ENCODE data around the gene RUNX3. TPM values are rescaled to one million over a fixed set of nuclear protein-coding genes. Genes with fewer than 3 reads are reported as not detected.

RUNX3 gene
- total RNA-seq, 1 experiment from 2014 or later = 0.28 TPM

DNA sequence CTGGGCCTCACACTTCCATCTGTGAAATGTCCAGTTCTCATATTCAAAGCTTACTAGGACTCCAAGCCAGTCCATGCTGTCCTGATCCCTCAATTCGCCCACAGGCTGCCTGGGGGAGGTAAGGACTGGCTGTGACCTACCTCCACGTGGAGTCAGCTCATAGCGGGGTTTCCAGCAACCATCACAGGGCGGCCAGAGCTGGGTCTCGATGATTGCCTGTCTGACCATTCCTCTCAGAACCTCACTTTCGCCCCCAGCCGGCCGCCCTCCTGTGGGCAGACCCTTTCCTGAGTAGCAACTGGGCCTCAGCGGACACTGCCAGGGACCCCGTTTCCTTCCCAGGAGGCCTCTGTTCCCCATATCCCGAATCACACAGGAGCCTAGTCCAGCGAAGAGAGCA, 3.4 kb upstream of the RUNX3 start:
- CTCF ChIA-PET = interaction anchor here (0.5 to 0.9 kb wide), 2 partner anchors 167 to 179 kb away, joined by 3 to 4 read pairs; no protein-coding TSS in a partner anchor
- no peak for DNase-seq
- intact Hi-C loops (cut with micrococcal nuclease; ENCODE audit: unreplicated experiment) = loop anchor here (5.0 kb wide), 1 partner anchor 104 kb away; no protein-coding TSS in a partner anchor
- H3K4me1 Mint-ChIP-seq (ENCODE audit: low read depth, unreplicated experiment) = no peaks in the 10 kb centered on the region
- no peaks in the 10 kb centered on the region for H3K9me3 Mint-ChIP-seq (ENCODE audit: low read depth, unreplicated experiment)
- no peak overlapping the region for H3K4me3 Mint-ChIP-seq (ENCODE audit: low read depth, unreplicated experiment)
- TF ChIP-seq, protein P1, sequence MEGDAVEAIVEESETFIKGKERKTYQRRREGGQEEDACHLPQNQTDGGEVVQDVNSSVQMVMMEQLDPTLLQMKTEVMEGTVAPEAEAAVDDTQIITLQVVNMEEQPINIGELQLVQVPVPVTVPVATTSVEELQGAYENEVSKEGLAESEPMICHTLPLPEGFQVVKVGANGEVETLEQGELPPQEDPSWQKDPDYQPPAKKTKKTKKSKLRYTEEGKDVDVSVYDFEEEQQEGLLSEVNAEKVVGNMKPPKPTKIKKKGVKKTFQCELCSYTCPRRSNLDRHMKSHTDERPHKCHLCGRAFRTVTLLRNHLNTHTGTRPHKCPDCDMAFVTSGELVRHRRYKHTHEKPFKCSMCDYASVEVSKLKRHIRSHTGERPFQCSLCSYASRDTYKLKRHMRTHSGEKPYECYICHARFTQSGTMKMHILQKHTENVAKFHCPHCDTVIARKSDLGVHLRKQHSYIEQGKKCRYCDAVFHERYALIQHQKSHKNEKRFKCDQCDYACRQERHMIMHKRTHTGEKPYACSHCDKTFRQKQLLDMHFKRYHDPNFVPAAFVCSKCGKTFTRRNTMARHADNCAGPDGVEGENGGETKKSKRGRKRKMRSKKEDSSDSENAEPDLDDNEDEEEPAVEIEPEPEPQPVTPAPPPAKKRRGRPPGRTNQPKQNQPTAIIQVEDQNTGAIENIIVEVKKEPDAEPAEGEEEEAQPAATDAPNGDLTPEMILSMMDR (IDR thresholded peaks at IDR 0.05; ENCODE audit: unreplicated experiment) = no peak
- no TSS peak for BruUV-seq (replicated peaks)
- H3K27ac Mint-ChIP-seq (ENCODE audit: unreplicated experiment) = no peak overlapping the region
- H3K36me3 Mint-ChIP-seq (ENCODE audit: insufficient read depth, unreplicated experiment) = no peaks in the 10 kb centered on the region
- peaks cover 75% of the 10 kb centered on the region for H3K27me3 Mint-ChIP-seq (ENCODE audit: unreplicated experiment)

DNA sequence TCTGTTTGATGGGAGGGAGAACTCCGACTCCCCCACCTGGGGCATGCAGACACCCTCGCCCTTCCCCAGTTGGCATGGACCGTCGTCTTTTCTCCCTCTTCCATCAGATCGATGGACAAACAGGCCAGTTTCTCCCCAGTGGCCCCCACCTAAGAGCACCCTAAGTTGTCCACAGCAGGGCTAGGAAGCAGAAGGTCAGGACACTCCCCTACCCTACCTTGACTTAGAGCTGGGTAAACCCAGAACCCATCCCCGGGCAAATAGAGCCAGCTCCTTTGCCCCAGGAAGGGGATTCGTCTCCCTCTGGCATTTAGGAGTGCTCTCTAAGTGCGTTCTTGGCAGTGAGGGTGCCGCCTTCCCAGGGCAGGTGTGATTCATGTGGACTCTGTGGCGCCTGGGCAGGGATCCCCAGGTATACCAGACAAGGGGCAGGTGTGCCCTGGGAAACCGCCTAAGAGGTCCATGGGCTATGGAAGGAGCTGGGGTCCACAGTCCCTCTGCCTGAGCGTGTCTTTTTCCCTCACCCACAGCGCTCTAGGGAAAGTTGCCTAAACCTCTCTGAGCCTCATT, 2.7 kb upstream of the RUNX3 start:
- intact Hi-C loops (cut with micrococcal nuclease; ENCODE audit: unreplicated experiment) = loop anchor here (5.0 kb wide), 1 partner anchor 104 kb away; no protein-coding TSS in a partner anchor
- Mint-ChIP-seq H3K27ac (ENCODE audit: unreplicated experiment) (no peak overlapping the region), H3K4me3 (ENCODE audit: low read depth, unreplicated experiment) (no peak overlapping the region), H3K27me3 (ENCODE audit: unreplicated experiment) (peaks cover 75% of the 10 kb centered on the region), H3K9me3 (ENCODE audit: low read depth, unreplicated experiment) (no peaks in the 10 kb centered on the region), H3K4me1 (ENCODE audit: low read depth, unreplicated experiment) (no peaks in the 10 kb centered on the region), H3K36me3 (ENCODE audit: insufficient read depth, unreplicated experiment) (no peaks in the 10 kb centered on the region)
- CTCF ChIA-PET = interaction anchor here (0.5 to 0.9 kb wide), 2 partner anchors 168 to 1825 kb away, joined by 3 to 5 read pairs; no protein-coding TSS in a partner anchor
- no TSS peak for BruUV-seq (replicated peaks)
- TF ChIP-seq, protein P1 (IDR thresholded peaks at IDR 0.05; ENCODE audit: unreplicated experiment) = no peak
- DNase-seq = no peak

DNA sequence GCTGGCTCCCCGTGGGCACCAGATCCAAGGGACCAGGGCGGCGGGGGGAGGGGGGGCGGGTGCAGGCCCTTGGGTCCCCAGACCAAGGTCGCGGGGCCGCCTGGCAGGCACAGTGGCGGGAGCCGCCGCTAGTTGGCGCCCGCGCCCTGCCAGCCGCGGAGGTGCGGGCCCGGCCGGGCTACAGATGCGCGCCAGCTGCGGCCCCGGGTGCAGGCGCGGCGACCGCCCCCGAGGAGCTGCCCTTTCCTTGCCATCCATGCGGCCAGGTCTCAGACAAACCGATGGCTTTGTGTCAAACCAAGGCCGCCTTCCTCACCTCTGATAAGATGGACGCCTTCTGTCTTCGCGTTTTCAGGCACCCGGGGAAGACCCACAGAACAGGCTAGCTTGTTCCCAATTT, 2.2 kb upstream of the RUNX3 start:
- H3K9me3 Mint-ChIP-seq (ENCODE audit: low read depth, unreplicated experiment) = no peaks in the 10 kb centered on the region
- peaks cover 75% of the 10 kb centered on the region for H3K27me3 Mint-ChIP-seq (ENCODE audit: unreplicated experiment)
- BruUV-seq (replicated peaks) = no TSS peak
- H3K36me3 Mint-ChIP-seq (ENCODE audit: insufficient read depth, unreplicated experiment) = no peaks in the 10 kb centered on the region
- CTCF ChIA-PET = interaction anchor here (0.5 kb wide), 1 partner anchor 1825 kb away, joined by 5 read pairs; no protein-coding TSS in a partner anchor
- H3K4me1 Mint-ChIP-seq (ENCODE audit: low read depth, unreplicated experiment) = no peaks in the 10 kb centered on the region
- TF ChIP-seq, protein P1 (IDR thresholded peaks at IDR 0.05; ENCODE audit: unreplicated experiment) = peak; percentile 58
- intact Hi-C loops (cut with micrococcal nuclease; ENCODE audit: unreplicated experiment) = loop anchor here (5.0 kb wide), 1 partner anchor 105 kb away; no protein-coding TSS in a partner anchor
- no peak overlapping the region for H3K4me3 Mint-ChIP-seq (ENCODE audit: low read depth, unreplicated experiment)
- H3K27ac Mint-ChIP-seq (ENCODE audit: unreplicated experiment) = no peak overlapping the region
- DNase-seq = peak; percentile 68

DNA sequence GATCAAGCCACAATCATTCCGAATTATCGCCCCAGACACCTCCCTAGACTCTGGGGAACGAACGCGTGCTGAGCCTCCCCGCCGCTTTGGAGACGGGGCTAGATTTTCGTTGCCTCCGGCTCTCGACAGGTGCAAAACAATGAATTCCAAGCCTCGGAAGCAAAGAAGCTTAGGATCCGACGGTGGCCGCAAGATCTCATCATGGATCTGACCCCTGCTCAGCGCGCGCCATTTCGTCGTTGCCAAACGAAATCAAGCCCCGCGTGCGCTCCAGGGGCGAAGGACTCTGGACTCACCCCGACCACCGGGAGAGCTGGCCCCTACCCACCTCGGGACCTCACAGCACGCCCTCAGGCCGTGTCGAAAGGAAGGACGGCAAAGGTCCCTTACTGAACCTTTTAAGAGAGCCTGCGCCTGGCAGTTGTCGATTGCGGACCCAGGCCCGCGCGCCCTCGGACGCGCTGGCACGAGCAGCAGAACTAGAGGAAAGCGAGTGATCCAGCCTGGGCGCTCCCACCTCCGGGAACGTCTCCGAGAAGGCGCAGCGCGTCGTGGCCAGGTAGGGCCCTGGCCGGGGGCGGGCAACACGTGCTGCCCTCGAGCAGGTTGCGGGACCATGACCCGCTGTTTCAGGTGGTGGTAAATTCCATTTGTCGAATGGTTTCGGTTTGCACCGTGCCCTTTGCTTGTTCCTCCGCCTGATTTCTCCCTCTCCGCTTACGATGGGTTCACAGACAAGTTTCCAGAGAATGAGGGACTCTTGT, 1.6 kb upstream of the RUNX3 start:
- H3K36me3 Mint-ChIP-seq (ENCODE audit: insufficient read depth, unreplicated experiment) = no peaks in the 10 kb centered on the region
- H3K9me3 Mint-ChIP-seq (ENCODE audit: low read depth, unreplicated experiment) = no peaks in the 10 kb centered on the region
- intact Hi-C loops (cut with micrococcal nuclease; ENCODE audit: unreplicated experiment) = loop anchor here (5.0 kb wide), 1 partner anchor 106 kb away; no protein-coding TSS in a partner anchor
- H3K27ac Mint-ChIP-seq (ENCODE audit: unreplicated experiment) = no peak overlapping the region
- no peaks in the 10 kb centered on the region for H3K4me1 Mint-ChIP-seq (ENCODE audit: low read depth, unreplicated experiment)
- DNase-seq = no peak
- BruUV-seq (replicated peaks) = no TSS peak
- H3K27me3 Mint-ChIP-seq (ENCODE audit: unreplicated experiment) = peaks cover 78% of the 10 kb centered on the region
- H3K4me3 Mint-ChIP-seq (ENCODE audit: low read depth, unreplicated experiment) = no peak overlapping the region
- TF ChIP-seq, protein P1 (IDR thresholded peaks at IDR 0.05; ENCODE audit: unreplicated experiment) = no peak
- CTCF ChIA-PET = no interaction called here
